Keratinocyte (primary cell): ENCODE measurements around the gene CDK15. TPM values are rescaled to one million over a fixed set of nuclear protein-coding genes. Genes with fewer than 3 reads are reported as not detected.

Experiments
- DNase-seq: peaks from one replicate; pipeline ENCODE4 v3.0.0-alpha.2; 2011; ENCODE audit warnings: low read depth, missing footprints, low spot score
- FAIRE-seq: peaks from 2 replicates; lab custom pipeline; 2011; peaks lifted over from hg19 to GRCh38; lab: Jason Lieb, UNC
- H2AFZ ChIP-seq: 2 replicates; pipeline ENCODE4 v1.6.0; 2012; ENCODE audit warnings: low read length, control low read depth, inconsistent platforms; ENCODE audit not compliant: control insufficient read depth
- H3K27ac ChIP-seq: 2 replicates; pipeline ENCODE4 v1.5.1; 2011; ENCODE audit warnings: low read length; ENCODE audit not compliant: control insufficient read depth, insufficient read depth
- H3K27me3 ChIP-seq: 3 replicates; pipeline ENCODE4 v1.6.0; 2011; ENCODE audit warnings: low read length; ENCODE audit not compliant: control insufficient read depth, insufficient read depth; ENCODE audit errors: extremely low read depth
- H3K36me3 ChIP-seq, 2 experiments: 2 replicates in 1 of 2; 3 replicates in 1 of 2; pipeline ENCODE4 v1.5.1; 2011; ENCODE audit warnings: low read length in 2 of 2, mild to moderate bottlenecking in 1 of 2; ENCODE audit not compliant: control insufficient read depth in 2 of 2, insufficient read depth in 2 of 2; ENCODE audit errors: extremely low read depth in 1 of 2
- H3K4me1 ChIP-seq: 3 replicates; pipeline ENCODE4 v1.5.1; 2011; ENCODE audit warnings: low read length; ENCODE audit not compliant: control insufficient read depth, insufficient read depth; ENCODE audit errors: extremely low read depth
- H3K4me2 ChIP-seq: 3 replicates; pipeline ENCODE4 v1.6.0; 2011; ENCODE audit warnings: low read depth, low read length; ENCODE audit not compliant: control insufficient read depth, insufficient read depth; ENCODE audit errors: extremely low read depth
- H3K4me3 ChIP-seq, 3 experiments: fragments of 200-600 bp in 1 of 3; sonication (generic) in 1 of 3; 2 replicates in 2 of 3; 3 replicates in 1 of 3; pipeline ENCODE4 v1.5.1; 2011 to 2016; ENCODE audit warnings: low read length in 3 of 3, mild to moderate bottlenecking in 3 of 3, control low read depth in 2 of 3, inconsistent platforms in 1 of 3, low read depth in 1 of 3, mixed read lengths in 1 of 3, mixed run types in 1 of 3, moderate library complexity in 1 of 3; ENCODE audit not compliant: control insufficient read depth in 2 of 3, insufficient read depth in 2 of 3; ENCODE audit errors: extremely low read depth in 1 of 3
- H3K79me2 ChIP-seq: 2 replicates; pipeline ENCODE4 v1.6.0; 2012; ENCODE audit warnings: low read length; ENCODE audit not compliant: control insufficient read depth, insufficient read depth
- H3K9ac ChIP-seq: 3 replicates; pipeline ENCODE4 v1.6.0; 2011; ENCODE audit warnings: low read length; ENCODE audit not compliant: control insufficient read depth, insufficient read depth; ENCODE audit errors: extremely low read depth
- H3K9me1 ChIP-seq: 3 replicates; pipeline ENCODE4 v1.6.0; 2011; ENCODE audit warnings: low read length; ENCODE audit not compliant: control insufficient read depth, insufficient read depth; ENCODE audit errors: extremely low read depth
- H3K9me3 ChIP-seq: 2 replicates; pipeline ENCODE4 v1.5.1; 2012; ENCODE audit warnings: low read depth, low read length; ENCODE audit not compliant: control insufficient read depth
- H4K20me1 ChIP-seq: 3 replicates; pipeline ENCODE4 v1.6.0; 2011; ENCODE audit warnings: low read length; ENCODE audit not compliant: control insufficient read depth, insufficient read depth; ENCODE audit errors: extremely low read depth
- CTCF ChIP-seq, 3 experiments: IDR thresholded peaks in 1 of 3; conservative IDR thresholded peaks in 1 of 3; optimal IDR thresholded peaks in 1 of 3; 2 replicates in 2 of 3; 3 replicates in 1 of 3; pipeline versions ENCODE3 to v1.5.1; 2011; ENCODE audit warnings: low read length in 3 of 3, mild to moderate bottlenecking in 3 of 3, moderate library complexity in 2 of 3, control low read depth in 1 of 3, inconsistent platforms in 1 of 3; ENCODE audit not compliant: insufficient read depth in 2 of 3; ENCODE audit errors: extremely low read depth in 1 of 3
- EZH2 ChIP-seq: IDR thresholded peaks from one replicate; pipeline ENCODE4 v1.6.1; 2012; ENCODE audit warnings: inconsistent platforms, mild to moderate bottlenecking, low read length, moderate library complexity
- dilution Hi-C: fragments of 300-500 bp; cut with MboI; formaldehyde crosslinking; loops from one replicate; pipeline ENCODE4 v1.7.0; 2020; ENCODE audit warnings: low sequenced_read_pairs; ENCODE audit not compliant: extremely low pct_ligation_motif_present
- polyA plus RNA-seq, 5 experiments: library from polyadenylated mRNA; depleted of rRNA in 3 of 5; stranded (reverse) in 3 of 5; stranded (forward) in 1 of 5; unstranded in 1 of 5; fragments of >200 nt; gene quantifications; 1 replicate in 1 of 5; 2 replicates in 3 of 5; 3 replicates in 1 of 5; pipeline versions ENCODE4 v1.2.1 to v1.2.3, GENCODE V29; 2011 to 2012; ENCODE audit warnings: missing spikeins in 2 of 5, low read depth in 1 of 5, low replicate concordance in 1 of 5

CDK15 gene
- polyA plus RNA-seq, 1 donor (not counting 4 experiments of a cell fraction or from before 2014, with no cell fraction given): 0.96 TPM

- H3K9me3 ChIP-seq: no peaks in the 10 kb centered on the region
- no peaks in the 10 kb centered on the region for H4K20me1 ChIP-seq
- H3K4me2 ChIP-seq: peak overlapping the region; percentile 56
- FAIRE-seq (no peak), DNase-seq (no peak)
- peak overlapping the region in 2 of 3 experiments; percentile 9 to 17 for H3K4me3 ChIP-seq
- no peaks in the 10 kb centered on the region for H3K9me1 ChIP-seq
- H3K27ac ChIP-seq: no peak overlapping the region
- H3K79me2 ChIP-seq: no peaks in the 10 kb centered on the region
- H2AFZ ChIP-seq: no peak overlapping the region
- dilution Hi-C loops: no loop called here
- peaks cover 6% of the 10 kb centered on the region for H3K4me1 ChIP-seq
- peaks cover 26% of the 10 kb centered on the region for H3K27me3 ChIP-seq
- no peak overlapping the region for H3K9ac ChIP-seq
- no peaks in the 10 kb centered on the region for H3K36me3 ChIP-seq
- no peak for TF ChIP-seq CTCF (optimal IDR thresholded peaks at IDR 0.05 in 1 of 3, IDR thresholded peaks at IDR 0.05 in 1 of 3, conservative IDR thresholded peaks at IDR 0.05 in 1 of 3; ENCODE audit: extremely low read depth in 1 of 3, insufficient read depth in 2 of 3, low read length in 3 of 3)
- no peak for TF ChIP-seq EZH2
Measured at GRCh38 chr2:201882353-201883090, 76.2 kb downstream of the CDK15 start.

- H3K36me3 ChIP-seq: no peaks in the 10 kb centered on the region
- H3K9me3 ChIP-seq: no peaks in the 10 kb centered on the region
- H3K9ac ChIP-seq: no peak overlapping the region
- no peaks in the 10 kb centered on the region for H3K9me1 ChIP-seq
- no peak overlapping the region for H3K4me2 ChIP-seq
- no peak for TF ChIP-seq EZH2
- no peak for TF ChIP-seq CTCF (optimal IDR thresholded peaks at IDR 0.05 in 1 of 3, IDR thresholded peaks at IDR 0.05 in 1 of 3, conservative IDR thresholded peaks at IDR 0.05 in 1 of 3; ENCODE audit: extremely low read depth in 1 of 3, insufficient read depth in 2 of 3, low read length in 3 of 3)
- H3K79me2 ChIP-seq: no peaks in the 10 kb centered on the region
- dilution Hi-C loops: no loop called here
- no peak overlapping the region for H3K4me3 ChIP-seq
- no peak overlapping the region for H2AFZ ChIP-seq
- peaks cover 12% of the 10 kb centered on the region for H3K4me1 ChIP-seq
- FAIRE-seq (no peak), DNase-seq (no peak)
- H3K27me3 ChIP-seq: peaks cover 31% of the 10 kb centered on the region
- H4K20me1 ChIP-seq: no peaks in the 10 kb centered on the region
- no peak overlapping the region for H3K27ac ChIP-seq
Measured at GRCh38 chr2:201883606-201884369, 77.5 kb downstream of the CDK15 start.
